ENCODE results near the gene SCUBE1. TPM values are rescaled to one million over a fixed set of nuclear protein-coding genes. Genes with fewer than 3 reads are reported as not detected.

Gene SCUBE1
- total and polyA plus RNA-seq, 2 experiments from 2014 or later = 2.1 to 2.2 TPM

- H3K27ac ChIP-seq = no peak overlapping the region
- DNase-seq (ENCODE audit: low spot score) = no peak
- WGBS (ENCODE audit: low lambda C conversion rate, missing lambda C conversion rate) = 92% methylated on average over 13 of the region's 13 CpGs
- H3K9me3 ChIP-seq (ENCODE audit: low read depth) = no peaks in the 10 kb centered on the region
- no peaks in the 10 kb centered on the region for H3K27me3 ChIP-seq
- no peaks in the 10 kb centered on the region for H3K79me2 ChIP-seq
- H3K4me2 ChIP-seq = no peak overlapping the region
- no peak overlapping the region for H3K4me3 ChIP-seq
- no peaks in the 10 kb centered on the region for H3K36me3 ChIP-seq (replicated peaks; ENCODE audit: insufficient read depth, low read depth)
- H3K9me2 ChIP-seq (replicated peaks; ENCODE audit: insufficient read depth) = no peaks in the 10 kb centered on the region
- H2AFZ ChIP-seq = no peak overlapping the region
- H3K4me1 ChIP-seq (ENCODE audit: insufficient read depth) = peaks cover 16% of the 10 kb centered on the region
- TF ChIP-seq EZH2 (IDR thresholded peaks at IDR 0.05; ENCODE audit: borderline replicate concordance) (no peak), CTCF (IDR thresholded peaks at IDR 0.05; ENCODE audit: poor library complexity) (no peak), EZH2phosphoT487 (IDR thresholded peaks at IDR 0.05; ENCODE audit: low read depth, severe bottlenecking, unreplicated experiment) (no peak)
- no peaks in the 10 kb centered on the region for H4K20me1 ChIP-seq (ENCODE audit: insufficient read depth, poor library complexity, severe bottlenecking)
These were observed 75.1 kb downstream of the SCUBE1 start for GRCh38 chr22:43267981-43268660.

GRCh38 chr22:43267332-43267980 is 75.7 kb downstream of the SCUBE1 start:
- Histone ChIP-seq H4K20me1 (ENCODE audit: insufficient read depth, poor library complexity, severe bottlenecking) (no peaks in the 10 kb centered on the region), H3K27ac (no peak overlapping the region), H3K79me2 (no peaks in the 10 kb centered on the region), H3K9me2 (replicated peaks; ENCODE audit: insufficient read depth) (no peaks in the 10 kb centered on the region), H3K4me1 (ENCODE audit: insufficient read depth) (peaks cover 17% of the 10 kb centered on the region), H3K27me3 (no peaks in the 10 kb centered on the region), H2AFZ (no peak overlapping the region), H3K9me3 (ENCODE audit: low read depth) (no peaks in the 10 kb centered on the region), H3K36me3 (replicated peaks; ENCODE audit: insufficient read depth, low read depth) (no peaks in the 10 kb centered on the region), H3K4me3 (no peak overlapping the region), H3K4me2 (no peak overlapping the region)
- no peak for DNase-seq (ENCODE audit: low spot score)
- TF ChIP-seq EZH2 (IDR thresholded peaks at IDR 0.05; ENCODE audit: borderline replicate concordance) (no peak), CTCF (IDR thresholded peaks at IDR 0.05; ENCODE audit: poor library complexity) (no peak), EZH2phosphoT487 (IDR thresholded peaks at IDR 0.05; ENCODE audit: low read depth, severe bottlenecking, unreplicated experiment) (no peak)
- 95% methylated on average over 13 of the region's 13 CpGs for WGBS (ENCODE audit: low lambda C conversion rate, missing lambda C conversion rate)

GRCh38 chr22:43266076-43266475 is 77.1 kb downstream of the SCUBE1 start:
- TF ChIP-seq EZH2 (IDR thresholded peaks at IDR 0.05; ENCODE audit: borderline replicate concordance) (no peak), EZH2phosphoT487 (IDR thresholded peaks at IDR 0.05; ENCODE audit: low read depth, severe bottlenecking, unreplicated experiment) (no peak), CTCF (IDR thresholded peaks at IDR 0.05; ENCODE audit: poor library complexity) (no peak)
- no peaks in the 10 kb centered on the region for H3K79me2 ChIP-seq
- no peak for DNase-seq (ENCODE audit: low spot score)
- H3K36me3 ChIP-seq (replicated peaks; ENCODE audit: insufficient read depth, low read depth) = no peaks in the 10 kb centered on the region
- peaks cover 17% of the 10 kb centered on the region for H3K4me1 ChIP-seq (ENCODE audit: insufficient read depth)
- H2AFZ ChIP-seq = no peak overlapping the region
- no peak overlapping the region for H3K27ac ChIP-seq
- H3K4me2 ChIP-seq = no peak overlapping the region
- no peaks in the 10 kb centered on the region for H4K20me1 ChIP-seq (ENCODE audit: insufficient read depth, poor library complexity, severe bottlenecking)
- no peaks in the 10 kb centered on the region for H3K27me3 ChIP-seq
- H3K9me3 ChIP-seq (ENCODE audit: low read depth) = no peaks in the 10 kb centered on the region
- H3K4me3 ChIP-seq = no peak overlapping the region
- WGBS (ENCODE audit: low lambda C conversion rate, missing lambda C conversion rate) = 85% methylated on average over 9 of the region's 9 CpGs
- no peaks in the 10 kb centered on the region for H3K9me2 ChIP-seq (replicated peaks; ENCODE audit: insufficient read depth)
